K562 (cell line): Measurements from ENCODE around the gene SH3BGRL3. TPM values are rescaled to one million over a fixed set of nuclear protein-coding genes. Genes with fewer than 3 reads are reported as not detected.

Source experiments
- ARHGAP35 ChIP-seq: fragments of 450-650 bp; IDR thresholded peaks from 2 replicates; pipeline ENCODE4 v1.6.1; 2018; ENCODE audit not compliant: partially characterized antibody
- ATF7 ChIP-seq: fragments of 450-650 bp; IDR thresholded peaks from 2 replicates; pipeline ENCODE4 v1.7.1; 2014; ENCODE audit warnings: mild to moderate bottlenecking, moderate library complexity
- CBFA2T2 ChIP-seq: fragments of 450-650 bp; conservative IDR thresholded peaks from 2 replicates; pipeline ENCODE4 v1.6.1; 2017; ENCODE audit warnings: mild to moderate bottlenecking
- CBX3 ChIP-seq, 2 experiments: IDR thresholded peaks; 1 replicate in 1 of 2; 2 replicates in 1 of 2; pipeline ENCODE4 v1.6.1; 2012; ENCODE audit warnings: inconsistent platforms in 2 of 2, low read length in 2 of 2, borderline replicate concordance in 1 of 2, control low read depth in 1 of 2
- ETS2 ChIP-seq: IDR thresholded peaks from 2 replicates; pipeline ENCODE4 v1.6.1; 2016; ENCODE audit warnings: borderline replicate concordance, missing genetic modification characterization, mild to moderate bottlenecking, moderate library complexity, missing compliant biosample characterization; ENCODE audit not compliant: poor library complexity, severe bottlenecking
- FOXJ3 ChIP-seq: sonication (generic); formaldehyde crosslinking; IDR thresholded peaks from 2 replicates; pipeline ENCODE4 v1.4.0; 2020; ENCODE audit warnings: mild to moderate bottlenecking, missing genetic modification reagents
- HMG20B ChIP-seq: fragments of 250-450 bp; sonication (Bioruptor Pico); IDR thresholded peaks from 2 replicates; pipeline ENCODE4 v1.5.0; 2021; ENCODE audit warnings: mild to moderate bottlenecking
- JUND ChIP-seq, 2 experiments: IDR thresholded peaks; 2 replicates in 1 of 2; 3 replicates in 1 of 2; pipeline ENCODE4 v1.6.1; 2011; ENCODE audit warnings: borderline replicate concordance in 2 of 2, low read depth in 2 of 2, low read length in 2 of 2, improper control_type of control experiment in 1 of 2, missing biosample characterization in 1 of 2, missing genetic modification characterization in 1 of 2, missing genetic modification reagents in 1 of 2
- KLF16 ChIP-seq: IDR thresholded peaks from 2 replicates; pipeline ENCODE4 v1.6.1; 2016; ENCODE audit warnings: antibody characterized with exemption
- MEIS2 ChIP-seq: fragments of 450-650 bp; IDR thresholded peaks from 2 replicates; pipeline ENCODE4 v1.6.1; 2014; ENCODE audit warnings: mild to moderate bottlenecking; ENCODE audit not compliant: partially characterized antibody
- NFIC ChIP-seq: fragments of 450-650 bp; IDR thresholded peaks from 2 replicates; pipeline ENCODE4 v1.6.1; 2017; ENCODE audit warnings: mild to moderate bottlenecking, inconsistent platforms
- PHTF2 ChIP-seq: fragments of 250-450 bp; sonication (Bioruptor Pico); IDR thresholded peaks from 2 replicates; pipeline ENCODE4 v1.5.0; 2021; ENCODE audit warnings: mild to moderate bottlenecking
- PKNOX1 ChIP-seq: fragments of 450-650 bp; IDR thresholded peaks from 2 replicates; pipeline ENCODE4 v1.6.1; 2016
- PRDM10 ChIP-seq: fragments of 450-650 bp; IDR thresholded peaks from 2 replicates; pipeline ENCODE4 v1.6.1; 2018; ENCODE audit not compliant: partially characterized antibody
- RB1 ChIP-seq: fragments of 450-650 bp; IDR thresholded peaks from 2 replicates; pipeline ENCODE4 v1.6.1; 2017; ENCODE audit warnings: low read depth, mild to moderate bottlenecking
- RCOR1 ChIP-seq, 2 experiments: IDR thresholded peaks; 2 replicates each; pipeline ENCODE4 v1.6.1; 2012; ENCODE audit warnings: low read depth in 2 of 2, low read length in 2 of 2, borderline replicate concordance in 1 of 2, improper control_type of control experiment in 1 of 2
- SAFB ChIP-seq: fragments of 200-400 bp; formaldehyde crosslinking; IDR thresholded peaks from 2 replicates; pipeline ENCODE4 v1.6.1; 2017; ENCODE audit warnings: low read depth, low read length, borderline replicate concordance
- SMARCA5 ChIP-seq: fragments of 450-650 bp; IDR thresholded peaks from 2 replicates; pipeline ENCODE4 v1.6.1; 2016
- SRSF7 ChIP-seq: fragments of 200-400 bp; formaldehyde crosslinking; optimal IDR thresholded peaks from 2 replicates; pipeline ENCODE3; 2017; ENCODE audit warnings: mild to moderate bottlenecking, low read depth, low read length
- TFAP4 ChIP-seq: sonication (generic); formaldehyde crosslinking; IDR thresholded peaks from 2 replicates; pipeline ENCODE4 v1.8.0; 2022; ENCODE audit warnings: missing genetic modification reagents, mild to moderate bottlenecking, moderate library complexity, borderline replicate concordance
- THAP7 ChIP-seq: fragments of 250-450 bp; sonication (Bioruptor Pico); IDR thresholded peaks from 2 replicates; pipeline ENCODE4 v1.5.0; 2021
- WHSC1 ChIP-seq: IDR thresholded peaks from one replicate; pipeline ENCODE4 v1.6.1; 2012; ENCODE audit warnings: low read length, control low read depth, inconsistent platforms
- ZNF24 ChIP-seq: fragments of 450-650 bp; IDR thresholded peaks from 2 replicates; pipeline ENCODE4 v1.6.1; 2016
- polyA plus RNA-seq, 8 experiments: library from polyadenylated mRNA; depleted of rRNA in 4 of 8; stranded (reverse) in 5 of 8; unstranded in 3 of 8; fragments of >200 nt; fragmentation: Nextera tagmentation in 2 of 8; fragmentation: Illumina TruSeq in 1 of 8; extraction: Ambion mirVana in 2 of 8; extraction: Trizol in 1 of 8; gene quantifications; 2 replicates each; pipeline versions ENCODE4 v1.2.1 to v1.2.3, GENCODE V29; 2011 to 2014; ENCODE audit warnings: inconsistent platforms in 1 of 8, missing spikeins in 1 of 8
- total RNA-seq, 7 experiments: library from RNA; depleted of rRNA in 6 of 7; stranded (reverse); fragments of >200 nt in 6 of 7; fragmentation: Illumina TruSeq in 2 of 7; extraction: Trizol in 2 of 7; gene quantifications; 2 replicates each; pipeline versions ENCODE4 v1.2.1 to v1.2.3, GENCODE V29; 2011 to 2021; ENCODE audit warnings: low replicate concordance in 1 of 7

SH3BGRL3 gene
- total and polyA plus RNA-seq, 9 of the 15 experiments (the other 6 are each of a cell fraction or from before 2014, with no cell fraction given) = 30.3 to 140 (median 54.2) TPM

GRCh38 chr1:26285366-26286063, 5.6 kb downstream of the SH3BGRL3 start (continued):
- TF ChIP-seq THAP7 (CRISPR knock-in tag) (no peak), PRDM10 (no peak), NFIC (0 out of 2 replicates have a peak, but pooled peaks have one; percentile 11), ATF7 (no peak), ARHGAP35 (peak; percentile 46), PHTF2 (CRISPR knock-in tag) (no peak), RB1 (0 out of 2 replicates have a peak, but pooled peaks have one; percentile 21), CBX3 (IDR thresholded peaks at IDR 0.05; ENCODE audit: borderline replicate concordance in 1 of 2, low read length in 2 of 2) (no peak), WHSC1 (peak; percentile 63), SAFB (no peak), RCOR1 (IDR thresholded peaks at IDR 0.05; ENCODE audit: borderline replicate concordance in 1 of 2, low read depth in 2 of 2, low read length in 2 of 2) (0 out of 4 replicates have a peak, but pooled peaks of 1 of the 2 experiments have one; percentile 5), JUND (IDR thresholded peaks at IDR 0.05; ENCODE audit: borderline replicate concordance, low read depth, low read length) (0 out of 2 replicates have a peak, but pooled peaks have one; percentile 13), JUND (tag; IDR thresholded peaks at IDR 0.05; ENCODE audit: borderline replicate concordance, low read depth, low read length) (no peak), TFAP4 (CRISPR knock-in tag) (peak; percentile 41; the same call in 1 of the 2 replicates), SRSF7 (no peak), FOXJ3 (CRISPR knock-in tag) (no peak), HMG20B (CRISPR knock-in tag) (no peak), SMARCA5 (no peak), CBFA2T2 (0 out of 2 replicates have a peak, but pooled peaks have one; percentile 7), ZNF24 (0 out of 2 replicates have a peak, but pooled peaks have one; percentile 4), PKNOX1 (peak; percentile 54), MEIS2 (peak; percentile 13), ETS2 (no peak), KLF16 (0 out of 2 replicates have a peak, but pooled peaks have one; percentile 17)
